ENCODE data around the gene PPRC1.

The PPRC1 gene

DNA sequence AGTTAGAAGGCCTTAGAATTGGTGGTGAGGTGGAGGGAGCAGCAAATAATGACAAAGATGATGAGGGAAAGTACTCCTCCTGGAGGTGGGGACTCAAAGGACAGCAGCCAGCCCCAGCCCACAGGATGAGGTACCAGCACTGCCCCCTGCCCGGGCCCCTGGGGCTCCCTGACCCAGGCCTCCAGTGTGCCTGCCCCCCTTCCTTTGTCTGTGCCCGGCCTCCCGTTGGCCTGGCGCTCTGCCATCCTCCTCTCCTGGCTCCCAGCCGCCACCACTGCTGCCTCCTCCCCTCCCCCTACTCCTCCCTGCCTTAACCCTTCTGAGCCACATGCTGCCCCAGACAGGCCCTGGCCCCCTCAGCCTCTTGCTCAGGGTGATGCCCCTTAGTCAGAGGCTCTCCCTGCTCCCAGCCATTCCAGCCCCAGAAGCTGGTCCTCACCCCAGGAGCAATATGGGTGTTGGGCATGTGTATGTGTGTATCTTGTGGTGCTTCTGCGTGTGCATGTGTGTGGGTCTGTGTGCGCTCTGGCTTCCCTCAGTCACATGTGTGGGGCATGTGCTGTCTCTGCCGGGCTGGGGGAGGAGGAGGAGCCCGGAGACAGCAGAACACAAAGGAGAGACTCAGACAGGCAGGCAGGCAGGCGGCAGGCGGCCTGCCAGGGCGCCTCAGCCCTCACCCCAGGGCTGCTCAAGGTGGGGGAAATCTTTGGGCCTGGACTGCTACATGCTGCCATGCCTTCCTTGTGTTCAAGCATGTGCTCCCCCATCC, 15.3 kb upstream of the PPRC1 start:
- peak; percentile 91 for DNase-seq (ENCODE audit: low spot score)

DNA sequence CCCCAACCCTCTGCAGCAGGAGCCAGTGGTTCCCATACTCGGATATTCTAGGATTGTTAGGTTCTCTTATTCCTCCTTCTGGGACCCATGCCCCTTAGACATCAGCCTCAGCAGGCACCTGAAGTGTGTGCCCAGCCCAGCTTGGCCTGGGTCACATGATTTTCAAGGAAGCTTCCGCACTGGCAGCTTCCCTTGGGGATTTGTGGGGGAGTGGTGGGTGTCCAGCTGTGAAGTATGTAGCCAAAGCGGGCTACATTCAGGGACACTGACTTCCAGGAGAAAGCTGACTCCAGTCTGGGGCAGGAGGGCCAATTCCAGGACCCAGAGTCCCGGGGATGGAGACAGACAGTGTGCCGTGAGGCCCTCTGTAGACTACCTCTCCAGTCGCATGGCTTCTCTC, 14.0 kb upstream of the PPRC1 start:
- peak; percentile 45 for DNase-seq (ENCODE audit: low spot score)

DNA sequence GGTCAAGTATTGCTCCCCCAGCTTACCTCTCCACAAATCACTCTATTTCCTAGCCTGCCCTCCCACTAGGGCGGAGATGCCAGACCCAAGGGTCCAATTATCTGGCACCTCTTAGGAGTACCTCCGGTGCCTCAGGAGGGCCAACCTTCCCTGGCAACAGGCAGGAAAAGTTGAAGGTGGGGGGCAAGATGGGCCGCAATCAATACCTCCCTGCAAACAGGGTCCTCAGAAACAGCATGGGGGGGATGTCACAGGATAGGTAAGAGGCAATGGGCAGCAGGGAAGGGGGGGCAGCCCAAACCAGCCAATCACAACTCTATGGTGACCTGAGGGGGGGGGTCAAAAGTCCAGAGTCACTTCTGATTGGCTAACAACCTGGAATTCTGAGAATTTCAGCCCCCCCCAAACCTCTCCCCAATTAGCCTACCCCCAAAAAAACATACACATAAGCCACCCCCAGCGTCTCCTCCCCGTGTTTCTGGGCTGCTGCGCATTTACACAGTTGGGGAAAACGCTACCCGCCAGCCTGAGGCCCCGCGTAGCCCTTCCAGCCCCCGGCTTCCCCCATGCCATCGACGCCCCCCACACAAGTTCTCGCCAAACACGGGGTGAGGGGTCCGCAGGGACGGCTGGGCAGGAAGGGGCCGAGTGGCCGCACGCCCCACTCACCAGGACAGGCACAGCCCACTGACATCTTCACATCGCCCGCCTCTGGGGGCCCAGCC, 13.3 kb upstream of the PPRC1 start:
- DNase-seq (ENCODE audit: low spot score), result peak; percentile 63

DNA sequence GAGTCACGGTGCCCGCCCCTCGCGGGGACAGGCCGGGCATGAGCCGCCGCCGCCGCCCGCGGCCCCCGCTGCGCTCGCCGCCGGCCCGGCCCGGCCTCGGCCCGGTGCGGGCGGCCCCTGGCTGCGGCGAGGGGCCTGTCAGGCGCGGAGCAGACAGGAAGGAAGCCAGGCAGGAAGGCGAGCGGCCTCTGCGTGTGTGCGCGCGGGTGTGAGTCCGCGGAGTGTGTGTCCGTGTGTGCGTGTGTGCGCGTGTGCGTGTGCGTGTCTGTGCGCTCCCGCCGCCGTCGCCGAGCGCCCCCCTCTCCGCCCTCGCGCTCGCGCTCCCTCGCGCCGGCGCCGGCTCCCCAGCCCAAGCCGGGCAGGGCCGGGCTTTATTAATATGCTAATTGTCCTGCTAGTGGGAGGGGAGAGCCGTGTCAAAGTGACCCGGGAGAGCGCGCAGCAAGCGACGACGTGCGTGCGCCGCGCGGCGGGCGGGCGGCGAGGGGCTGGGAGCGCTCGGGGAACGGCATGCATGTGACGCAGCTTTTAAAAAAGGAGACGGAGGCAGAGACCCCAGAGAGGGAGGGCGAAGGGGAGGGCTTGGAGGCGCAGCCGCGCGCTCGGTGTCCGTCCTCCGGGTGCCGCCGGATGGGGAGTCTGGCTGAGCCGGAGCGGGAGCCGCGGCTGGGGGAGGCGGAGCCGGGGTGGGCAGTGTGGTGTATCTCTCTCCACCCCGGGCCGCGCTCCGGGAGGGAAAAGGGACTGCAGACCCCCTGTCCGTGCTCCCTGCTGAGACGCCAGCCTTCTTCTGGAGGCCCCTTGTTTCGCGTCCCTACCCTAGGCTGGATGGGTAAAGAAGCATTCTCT, 12.5 kb upstream of the PPRC1 start, which contains the start of gene LDB1:
Gene LDB1 (minus strand): TSS at position 227 of the 849 bp plus-strand sequence. CDS start 258 bp downstream, outside the sequence.
- peak; percentile 92 for DNase-seq (ENCODE audit: low spot score)

DNA sequence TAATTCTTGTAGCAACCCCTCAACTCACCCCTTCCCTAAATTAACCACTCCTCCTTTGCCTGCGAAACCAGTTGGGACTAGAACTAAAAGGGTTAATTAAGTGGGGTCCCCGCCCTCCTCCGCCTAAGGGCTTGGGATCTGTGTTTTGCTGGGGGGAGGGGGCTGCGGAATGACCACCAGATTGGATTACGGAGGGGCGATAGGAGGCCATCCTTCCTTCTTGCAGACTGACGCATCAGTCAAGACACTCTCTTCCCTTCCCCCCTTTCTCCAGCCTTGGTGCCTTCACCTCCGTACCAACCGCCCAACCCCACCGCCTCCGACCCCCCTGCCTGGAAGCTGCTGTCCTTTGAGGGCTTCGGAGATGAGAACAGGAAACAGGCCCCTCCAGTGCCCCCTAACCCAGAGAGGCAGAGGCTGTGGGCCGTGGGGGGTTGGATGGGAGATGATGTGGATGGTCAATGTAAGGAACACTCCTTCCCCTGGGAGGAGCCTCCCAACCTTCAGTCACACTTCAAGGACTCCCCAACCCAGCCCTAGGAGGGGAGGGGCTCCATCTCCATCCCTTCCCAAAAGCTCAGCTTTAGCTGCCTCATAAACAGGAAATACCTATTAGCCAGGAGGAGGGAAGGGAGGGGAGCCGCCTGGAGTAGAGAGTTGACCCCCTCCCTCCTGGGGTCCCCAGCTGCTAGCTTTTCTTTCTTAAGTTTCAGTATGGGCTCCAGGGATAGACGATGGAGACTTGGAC, 11.7 kb upstream of the PPRC1 start:
- DNase-seq (ENCODE audit: low spot score), result peak; percentile 59

DNA sequence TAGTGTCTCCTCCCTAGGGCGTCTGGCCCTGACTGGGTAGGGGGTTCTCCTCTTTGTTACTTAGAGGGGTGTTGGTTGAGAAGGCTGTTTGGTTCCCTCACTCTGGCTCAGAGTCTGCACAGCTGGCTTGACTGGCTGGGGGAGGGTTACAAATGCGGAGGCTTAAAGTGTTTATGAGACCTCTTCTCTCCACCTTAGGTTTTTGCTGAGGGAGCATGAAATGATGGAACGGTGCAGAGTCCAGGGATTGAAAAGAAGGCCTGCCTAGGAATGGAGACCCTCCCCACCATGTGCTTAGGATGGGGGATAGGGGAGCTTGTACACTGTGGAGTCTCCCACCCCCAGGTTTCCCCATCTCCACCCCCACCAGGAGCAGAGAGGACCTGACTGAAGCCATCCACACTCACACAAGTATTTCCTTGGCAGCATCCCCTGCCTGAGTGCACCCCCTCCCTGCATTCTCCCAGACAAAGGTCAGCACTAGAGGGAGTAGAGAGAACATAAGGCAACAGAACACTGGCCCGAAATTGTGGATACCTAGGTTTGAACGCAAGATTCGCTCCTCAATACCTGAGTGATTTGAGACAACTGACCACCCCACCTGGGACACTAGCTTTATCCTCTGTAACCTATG, 11.0 kb upstream of the PPRC1 start:
- peak; percentile 33 for DNase-seq (ENCODE audit: low spot score)

DNA sequence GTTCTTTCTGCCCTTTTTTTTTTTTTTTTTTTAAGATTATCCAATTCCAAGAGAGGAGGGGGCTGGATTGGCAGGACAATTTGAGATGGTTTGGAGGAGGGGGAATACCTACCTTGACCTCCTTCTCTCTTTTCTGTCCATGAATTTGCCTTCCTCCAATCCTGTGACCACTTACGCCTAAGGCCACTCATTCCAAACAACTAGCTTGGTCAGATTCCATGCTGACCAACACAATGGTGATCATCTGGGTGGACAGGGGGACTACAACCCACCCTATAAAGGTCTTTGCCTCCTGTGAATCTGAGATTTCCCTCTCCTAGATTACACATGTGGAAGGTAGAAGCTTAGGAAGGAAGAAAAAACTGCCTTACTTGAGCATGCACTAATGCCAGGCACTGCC, 10.4 kb upstream of the PPRC1 start:
- DNase-seq (ENCODE audit: low spot score), result no peak

DNA sequence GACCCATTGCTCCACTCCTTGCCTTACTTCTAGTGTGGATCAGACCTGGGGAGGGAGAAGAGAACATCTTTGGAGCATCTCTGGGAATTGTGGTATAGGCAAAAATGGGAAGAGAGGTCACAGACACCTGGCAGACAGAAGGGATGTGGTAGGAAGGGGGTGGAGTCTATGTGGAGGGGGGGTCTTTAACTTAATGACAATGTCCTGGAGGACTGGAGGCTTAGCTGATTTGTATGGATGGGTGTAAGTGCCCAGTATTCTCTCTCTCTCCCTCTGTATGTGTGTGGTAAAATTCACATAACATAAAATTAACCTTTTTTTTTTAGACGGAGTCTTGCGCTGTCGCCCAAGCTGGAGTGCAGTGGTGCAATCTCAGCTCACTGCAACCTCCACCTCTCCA, 9.6 kb upstream of the PPRC1 start:
- DNase-seq (ENCODE audit: low spot score), result no peak

DNA sequence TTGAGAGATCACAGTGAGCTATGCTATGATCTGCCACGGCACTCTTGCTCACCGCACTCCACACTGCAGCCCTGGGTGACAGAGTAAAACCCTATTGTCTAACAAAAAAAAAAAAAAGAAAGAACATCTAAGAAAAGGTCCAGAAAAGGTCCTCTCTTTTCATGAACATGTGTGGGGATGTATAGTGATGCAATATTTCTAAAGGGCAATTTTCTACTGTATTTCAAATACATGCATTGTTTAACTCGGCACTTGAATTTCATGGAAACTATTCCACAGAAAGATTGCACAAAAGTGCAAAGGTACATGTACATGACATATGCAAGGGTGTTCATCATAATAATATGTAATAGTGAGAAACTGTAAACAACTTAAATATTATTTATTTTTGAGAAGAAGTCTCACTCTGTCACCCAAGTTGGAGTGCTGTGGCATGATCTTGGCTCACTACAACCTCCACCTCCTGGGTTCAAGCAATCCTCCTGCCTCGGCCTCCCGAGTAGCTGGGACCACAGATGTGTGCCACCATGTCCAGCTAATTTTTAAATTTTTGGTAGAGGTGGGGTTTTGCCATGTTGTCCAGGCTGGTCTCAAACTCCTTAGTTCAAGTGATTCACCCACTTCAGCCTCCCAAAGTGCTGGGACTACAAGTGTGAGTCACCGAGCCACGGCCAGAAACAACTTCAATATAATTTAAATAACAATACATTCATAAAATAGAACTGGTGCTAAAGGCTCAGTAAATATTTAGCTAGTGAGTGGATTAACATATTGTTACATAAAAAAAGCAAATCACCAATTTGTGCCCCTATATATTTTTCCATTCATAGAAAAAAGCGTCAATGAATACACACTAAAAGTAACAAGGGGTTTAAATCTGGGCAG, 1.3 kb upstream of the PPRC1 start:
- DNase-seq (ENCODE audit: low spot score), result no peak

DNA sequence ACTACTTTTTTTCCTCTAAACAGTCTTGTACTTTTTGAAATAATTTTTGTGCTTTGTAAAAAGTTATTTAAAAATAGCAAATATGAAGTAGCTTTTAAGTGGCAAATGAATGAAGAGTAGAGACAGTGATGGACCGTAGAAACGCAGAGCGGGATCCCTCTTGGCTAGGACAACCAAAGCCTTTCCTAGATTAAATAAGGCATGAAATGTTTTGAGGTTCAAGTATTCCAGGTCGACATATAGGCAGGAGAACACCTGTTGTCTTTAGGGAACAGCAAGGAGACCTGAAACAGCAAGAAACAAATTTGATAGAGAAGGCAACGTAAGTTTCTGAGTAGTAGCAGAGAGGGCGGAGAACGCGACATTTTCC, 662 bp upstream of the PPRC1 start:
- DNase-seq (ENCODE audit: low spot score), result no peak

DNA sequence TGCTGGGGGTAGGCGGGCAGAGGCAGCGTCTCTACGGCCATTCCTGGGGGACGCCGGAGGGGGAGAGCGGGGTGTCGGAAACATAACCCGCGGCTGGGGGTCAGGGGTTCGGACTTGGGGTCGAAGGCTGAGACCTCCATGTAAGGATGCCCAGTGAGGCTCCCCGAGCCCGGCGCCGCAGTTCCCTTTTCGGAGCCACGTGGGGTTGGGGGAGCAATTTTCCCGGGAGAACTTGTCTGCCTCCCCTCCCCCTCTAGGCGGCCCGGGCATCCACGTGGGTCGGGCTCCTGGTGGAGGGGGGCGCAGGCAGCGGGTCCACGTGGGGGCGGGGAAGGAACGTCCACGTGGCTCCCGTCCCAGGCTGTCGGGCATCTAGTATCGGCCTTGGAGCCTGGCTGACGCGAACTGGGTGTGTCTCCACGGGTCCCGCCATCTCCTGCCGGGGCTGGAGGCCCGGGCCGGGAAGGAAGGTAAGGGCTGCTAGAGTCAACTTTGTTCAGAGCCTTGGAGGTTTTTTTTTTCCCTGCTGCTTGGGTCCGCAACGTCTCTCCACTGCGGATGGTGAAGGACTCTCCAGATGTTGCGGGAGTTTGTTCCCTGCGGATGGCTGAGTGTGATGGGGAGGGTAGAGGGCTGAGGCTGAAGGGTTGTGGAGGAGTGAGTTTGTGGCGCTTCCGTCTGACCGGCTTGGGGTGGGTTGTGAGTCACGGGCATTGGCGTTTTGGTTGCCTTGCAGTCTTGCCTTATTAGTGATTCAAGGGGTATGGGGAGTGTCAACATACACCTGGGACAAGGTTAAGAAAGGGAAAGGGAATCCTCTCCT, 744 bp downstream of the PPRC1 start:
- peak; percentile 75 for DNase-seq (ENCODE audit: low spot score)

DNA sequence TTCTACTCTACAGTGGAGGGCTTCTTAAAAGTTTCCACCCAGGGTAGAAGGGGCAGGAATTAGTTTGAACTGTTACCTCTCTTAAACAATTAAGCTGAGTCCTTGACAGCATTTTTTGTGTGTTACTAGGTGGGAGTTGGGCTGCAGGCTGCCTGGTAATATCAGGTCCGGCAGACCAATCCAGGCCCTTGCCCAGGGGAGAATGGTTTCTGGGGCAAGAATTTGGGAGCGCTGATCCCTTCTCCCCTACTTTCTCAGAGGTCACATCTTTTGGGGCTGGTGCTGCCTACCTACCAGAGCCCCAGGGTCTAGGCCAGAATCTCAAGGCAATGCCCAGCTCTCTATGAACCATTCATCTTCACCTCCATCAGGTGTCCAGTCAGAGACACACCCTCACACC, 1.6 kb downstream of the PPRC1 start:
- no peak for DNase-seq (ENCODE audit: low spot score)

DNA sequence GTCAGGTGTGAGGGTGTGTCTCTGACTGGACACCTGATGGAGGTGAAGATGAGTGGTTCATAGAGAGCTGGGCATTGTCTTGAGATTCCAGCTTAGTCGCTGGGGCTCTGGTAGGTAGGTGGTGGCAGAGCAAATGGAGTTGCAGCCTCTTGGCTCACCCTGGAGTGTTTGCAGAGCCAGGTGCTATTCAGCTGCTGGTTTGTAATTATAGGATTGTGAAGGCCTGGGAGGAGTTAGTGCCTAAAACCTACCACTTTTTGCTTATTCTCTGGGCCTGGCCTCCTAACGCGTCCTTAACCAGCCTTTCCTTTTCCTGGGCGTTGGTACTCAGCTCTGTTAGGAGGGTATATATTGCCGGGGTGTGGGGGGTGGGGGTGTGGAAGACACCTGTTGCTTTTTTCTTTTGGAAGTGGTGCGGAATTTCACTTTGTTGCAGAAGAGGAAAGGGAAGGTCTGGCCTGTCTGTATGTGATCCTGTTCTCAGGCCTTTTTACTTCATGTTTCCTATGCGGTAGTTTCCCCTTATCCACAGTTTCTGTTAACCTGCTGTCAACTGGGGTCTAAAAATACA, 3.2 kb downstream of the PPRC1 start:
- DNase-seq (ENCODE audit: low spot score), result no peak

DNA sequence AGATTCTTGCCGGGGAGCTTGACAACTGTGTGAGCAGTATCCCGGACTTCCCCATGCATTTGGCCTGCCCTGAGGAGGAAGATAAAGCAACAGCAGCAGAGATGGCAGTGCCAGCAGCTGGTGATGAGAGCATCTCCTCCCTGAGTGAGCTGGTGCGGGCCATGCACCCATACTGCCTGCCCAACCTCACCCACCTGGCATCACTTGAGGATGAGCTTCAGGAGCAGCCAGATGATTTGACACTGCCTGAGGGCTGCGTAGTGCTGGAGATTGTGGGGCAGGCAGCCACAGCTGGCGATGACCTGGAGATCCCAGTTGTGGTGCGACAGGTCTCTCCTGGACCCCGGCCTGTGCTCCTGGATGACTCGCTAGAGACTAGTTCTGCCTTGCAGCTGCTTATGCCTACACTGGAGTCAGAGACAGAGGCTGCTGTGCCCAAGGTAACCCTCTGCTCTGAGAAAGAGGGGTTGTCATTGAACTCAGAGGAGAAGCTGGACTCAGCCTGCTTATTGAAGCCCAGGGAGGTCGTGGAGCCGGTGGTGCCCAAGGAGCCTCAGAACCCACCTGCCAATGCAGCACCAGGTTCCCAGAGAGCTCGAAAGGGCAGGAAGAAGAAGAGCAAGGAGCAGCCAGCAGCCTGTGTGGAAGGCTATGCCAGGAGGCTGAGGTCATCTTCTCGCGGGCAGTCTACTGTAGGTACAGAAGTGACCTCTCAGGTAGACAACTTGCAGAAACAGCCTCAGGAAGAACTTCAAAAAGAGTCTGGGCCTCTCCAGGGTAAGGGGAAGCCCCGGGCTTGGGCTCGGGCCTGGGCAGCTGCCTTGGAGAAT, 6.7 kb downstream of the PPRC1 start:
- DNase-seq (ENCODE audit: low spot score), result no peak

DNA sequence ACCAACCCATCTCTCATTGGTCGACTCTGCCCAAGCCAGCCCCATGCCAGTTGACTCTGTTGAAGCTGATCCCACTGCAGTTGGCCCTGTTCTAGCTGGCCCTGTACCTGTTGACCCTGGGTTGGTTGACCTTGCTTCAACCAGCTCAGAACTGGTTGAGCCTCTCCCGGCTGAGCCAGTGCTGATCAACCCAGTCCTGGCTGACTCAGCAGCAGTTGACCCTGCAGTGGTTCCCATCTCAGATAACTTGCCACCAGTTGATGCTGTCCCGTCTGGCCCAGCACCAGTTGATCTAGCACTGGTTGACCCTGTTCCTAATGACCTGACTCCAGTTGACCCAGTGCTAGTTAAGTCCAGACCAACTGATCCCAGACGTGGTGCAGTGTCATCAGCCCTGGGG, 7.4 kb downstream of the PPRC1 start:
- DNase-seq (ENCODE audit: low spot score), result no peak

DNA sequence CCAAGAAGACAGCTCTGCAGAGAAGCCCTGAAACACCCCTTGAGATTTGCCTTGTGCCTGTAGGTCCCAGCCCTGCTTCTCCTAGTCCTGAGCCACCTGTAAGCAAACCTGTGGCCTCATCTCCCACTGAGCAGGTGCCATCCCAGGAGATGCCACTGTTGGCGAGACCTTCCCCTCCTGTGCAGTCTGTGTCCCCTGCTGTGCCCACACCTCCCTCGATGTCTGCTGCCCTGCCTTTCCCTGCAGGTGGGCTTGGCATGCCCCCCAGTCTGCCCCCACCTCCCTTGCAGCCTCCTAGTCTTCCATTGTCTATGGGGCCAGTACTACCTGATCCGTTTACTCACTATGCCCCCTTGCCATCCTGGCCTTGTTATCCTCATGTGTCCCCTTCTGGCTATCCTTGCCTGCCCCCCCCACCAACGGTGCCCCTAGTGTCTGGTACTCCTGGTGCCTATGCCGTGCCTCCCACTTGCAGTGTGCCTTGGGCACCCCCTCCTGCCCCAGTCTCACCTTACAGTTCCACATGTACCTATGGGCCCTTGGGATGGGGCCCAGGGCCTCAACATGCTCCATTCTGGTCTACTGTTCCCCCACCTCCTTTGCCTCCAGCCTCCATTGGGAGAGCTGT, 8.2 kb downstream of the PPRC1 start:
- DNase-seq (ENCODE audit: low spot score), result no peak

DNA sequence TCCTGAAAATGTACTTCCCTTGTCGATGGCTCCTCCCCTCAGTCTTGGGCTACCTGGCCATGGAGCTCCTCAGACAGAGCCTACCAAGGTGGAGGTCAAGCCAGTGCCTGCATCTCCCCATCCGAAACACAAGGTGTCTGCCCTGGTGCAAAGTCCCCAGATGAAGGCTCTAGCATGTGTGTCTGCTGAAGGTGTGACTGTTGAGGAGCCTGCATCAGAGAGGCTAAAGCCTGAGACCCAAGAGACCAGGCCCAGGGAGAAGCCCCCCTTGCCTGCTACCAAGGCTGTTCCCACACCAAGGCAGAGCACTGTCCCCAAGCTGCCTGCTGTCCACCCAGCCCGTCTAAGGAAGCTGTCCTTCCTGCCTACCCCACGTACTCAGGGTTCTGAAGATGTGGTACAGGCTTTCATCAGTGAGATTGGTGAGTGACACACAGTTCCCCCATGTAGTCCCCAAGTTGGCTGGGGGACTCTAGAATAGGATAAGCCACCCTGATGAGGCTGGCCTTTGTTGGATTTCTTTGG, 8.8 kb downstream of the PPRC1 start:
- no peak for DNase-seq (ENCODE audit: low spot score)
